CD4-positive, alpha-beta T cell treated with Interleukin-2 at 100 ng/mL for 4 hours (primary cell): ENCODE measurements around the gene FRRS1L.
"Not testable (repeated sequence)": the region's sequence is repeated elsewhere in the genome, so short reads cannot be mapped to it uniquely, and the experiment has no call there.

Experiments used
- DNase-seq: peaks from one replicate; pipeline ENCODE4 v3.0.0-alpha.2; 2020; ENCODE audit warnings: low spot score

FRRS1L gene

DNA sequence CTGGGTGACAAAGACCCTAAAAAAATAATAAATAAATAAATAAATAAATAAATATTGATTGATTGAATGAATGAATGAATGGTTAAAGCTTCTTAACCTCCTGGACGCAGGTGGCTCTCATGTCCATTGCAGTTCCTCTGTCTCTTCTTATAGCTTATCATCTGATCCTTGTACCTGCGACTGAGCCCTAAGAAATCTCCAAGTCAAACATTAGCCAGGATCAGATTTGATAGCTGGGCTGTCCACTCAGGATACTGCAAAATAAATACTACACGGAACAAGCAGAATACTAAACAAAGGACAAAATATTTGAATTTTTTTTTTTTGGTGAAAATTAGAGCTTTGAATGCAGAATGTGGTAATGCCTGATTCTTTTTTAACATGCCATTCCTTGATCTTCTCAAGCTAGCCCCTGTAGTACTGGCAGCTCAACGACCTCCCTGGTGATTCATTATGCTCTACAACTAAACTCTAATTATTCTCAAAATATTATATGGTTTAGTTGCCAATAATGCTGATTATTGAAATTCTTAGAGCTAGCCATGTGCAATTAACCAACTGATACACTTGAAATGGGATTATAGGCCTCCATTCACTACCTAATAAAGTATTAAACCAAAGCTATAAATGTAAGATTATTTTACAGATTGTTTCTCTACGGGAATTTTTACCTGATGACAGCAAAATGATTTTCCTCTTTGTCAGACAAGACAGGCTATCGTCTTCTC is 37.4 kb downstream of the FRRS1L start:
- DNase-seq: no peak

DNA sequence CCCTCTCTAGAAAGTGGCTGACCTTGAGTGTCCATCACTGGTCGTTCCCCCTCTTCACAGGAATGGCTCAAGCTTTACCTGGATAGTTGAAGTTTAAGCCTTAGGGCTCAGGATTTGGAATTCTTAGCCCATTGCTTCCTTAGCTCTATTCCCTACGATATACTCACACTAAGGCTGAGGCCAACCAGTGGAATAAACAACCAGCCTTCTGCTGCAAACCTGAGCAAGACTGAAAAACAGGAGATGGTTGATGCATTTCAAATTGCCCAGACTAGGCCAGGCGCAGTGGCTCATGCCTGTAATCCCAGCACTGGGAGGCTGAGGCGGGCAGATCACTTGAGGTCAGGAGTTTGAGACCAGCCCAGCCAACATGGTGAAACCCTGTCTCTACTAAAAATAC is 40.4 kb downstream of the FRRS1L start:
- DNase-seq: not testable (repeated sequence)

DNA sequence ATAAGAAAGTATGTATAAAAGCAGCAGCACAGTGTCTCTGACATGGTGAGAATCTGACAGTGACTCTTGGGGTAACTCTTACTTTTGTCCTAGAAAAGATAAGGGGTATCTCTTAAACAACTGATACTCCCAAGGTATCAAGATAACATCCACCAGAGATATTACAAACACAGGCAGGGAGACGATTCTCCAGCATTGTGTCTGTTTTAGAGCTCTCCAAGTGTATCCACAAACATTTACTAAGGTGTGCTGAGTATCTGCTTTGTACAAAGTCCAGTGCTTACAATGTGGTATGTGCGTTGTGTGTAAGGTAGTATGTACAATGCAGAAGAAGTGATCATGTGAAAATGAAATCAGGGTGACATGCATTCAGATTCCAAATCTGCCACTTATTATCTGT is 42.9 kb downstream of the FRRS1L start:
- no peak for DNase-seq

DNA sequence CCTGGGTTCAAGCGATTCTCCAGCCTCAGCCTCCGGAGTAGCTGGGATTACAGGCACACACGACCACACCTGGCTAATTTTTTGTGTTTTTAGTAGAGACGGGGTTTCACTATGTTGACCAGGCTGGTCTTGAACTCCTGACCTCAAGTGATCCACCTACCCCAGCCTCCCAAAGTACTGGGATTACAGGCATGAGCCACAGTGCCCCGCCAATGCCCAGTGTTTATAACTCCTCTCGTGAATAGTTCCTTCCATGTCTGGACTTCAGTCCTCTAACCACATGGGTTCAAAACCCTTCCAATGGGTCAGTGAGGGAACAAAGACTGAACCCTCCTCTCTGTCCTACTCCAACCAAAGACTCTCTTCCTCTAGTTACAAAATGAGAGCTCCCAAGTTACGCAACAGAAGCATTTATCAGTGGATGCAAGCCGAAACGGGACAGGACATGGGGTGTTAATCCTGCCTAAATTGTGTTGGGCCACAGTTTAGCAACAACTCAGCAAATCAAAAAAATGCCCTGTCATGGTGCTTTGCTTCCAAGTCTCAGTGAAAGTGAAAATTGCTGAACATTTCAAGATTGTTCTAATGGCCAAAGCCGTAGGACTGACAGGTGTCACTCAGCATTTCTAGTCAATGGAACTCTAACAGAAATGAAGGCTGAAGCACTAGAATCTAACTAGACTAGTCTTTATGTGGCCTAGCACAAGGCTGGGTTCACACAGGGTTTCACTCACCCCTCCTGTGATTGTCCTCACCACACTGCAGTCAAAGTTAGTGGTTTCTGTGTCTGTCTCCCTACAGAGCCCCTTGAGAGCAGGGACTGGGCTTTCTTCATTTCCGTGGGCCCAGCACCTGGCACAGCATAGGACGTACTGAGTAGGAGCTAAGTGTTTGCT is 44.1 kb downstream of the FRRS1L start:
- no peak for DNase-seq

DNA sequence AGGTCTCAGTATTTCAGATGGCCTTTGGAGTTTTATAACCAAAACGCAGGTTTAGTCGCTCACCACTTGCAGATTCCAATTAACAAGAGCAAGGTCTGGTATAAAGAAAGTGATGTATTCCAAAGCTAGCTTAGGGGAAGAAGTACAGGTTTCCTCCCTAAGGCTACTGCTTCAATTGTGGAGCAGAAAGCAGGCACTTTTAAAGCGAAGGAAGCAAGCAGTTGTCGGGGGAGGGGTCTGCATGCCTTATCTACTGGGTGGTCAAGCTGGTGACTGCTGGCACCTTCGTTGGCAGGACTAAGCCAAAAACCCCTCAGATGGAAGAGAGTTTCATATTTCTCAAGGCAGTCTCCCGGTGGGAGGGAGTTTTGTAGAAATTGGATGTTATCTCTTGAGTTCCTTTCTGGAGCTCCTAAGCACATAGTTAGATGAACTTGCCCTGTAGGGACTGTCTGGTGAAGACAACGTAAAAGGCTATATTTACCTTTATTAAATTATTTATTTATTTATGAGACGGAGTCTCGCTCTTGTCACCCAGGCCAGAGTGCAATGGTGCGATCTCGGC is 45.7 kb downstream of the FRRS1L start:
- no peak for DNase-seq

- no peak for DNase-seq
These were observed 46.8 kb downstream of the FRRS1L start for GRCh38 chr9:109120204-109120789.

- DNase-seq: peak; percentile 97
These were observed 47.4 kb downstream of the FRRS1L start, which contains the start of gene TMEM245 for GRCh38 chr9:109119439-109120203. Gene TMEM245, minus strand, starts transcription at chr9:109119947. Its CDS starts 34 bp downstream, at chr9:109119913.

DNA sequence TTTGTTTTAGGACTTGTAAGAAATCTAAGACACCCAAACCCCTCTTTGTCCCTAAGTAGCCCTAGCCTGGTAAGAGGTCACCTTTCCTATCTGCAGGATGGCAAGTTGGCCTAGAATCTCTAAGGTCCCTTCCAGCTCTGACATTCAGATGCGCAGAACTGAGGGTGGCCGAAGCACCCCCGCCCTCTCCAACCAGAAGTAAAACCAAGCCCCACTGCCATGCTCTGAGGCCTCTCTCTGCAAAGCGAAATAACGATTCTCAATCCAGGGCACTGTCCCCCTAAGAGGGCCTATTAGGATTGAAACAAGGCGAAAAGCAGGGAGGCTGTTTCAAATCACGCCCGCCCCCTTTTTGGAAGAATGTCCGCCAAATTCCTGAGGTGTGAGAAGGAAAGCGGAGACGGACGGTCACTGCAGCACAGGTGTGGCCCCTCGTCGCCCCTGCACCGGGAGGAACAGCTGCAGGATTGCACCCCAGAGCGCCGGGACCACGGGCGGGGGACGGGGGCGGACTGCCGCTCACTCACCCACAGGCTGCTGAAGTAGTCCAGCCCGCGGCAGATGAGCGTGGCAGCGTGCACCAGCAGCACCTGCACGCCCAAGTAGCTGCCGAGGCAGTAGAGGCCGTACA is 48.1 kb downstream of the FRRS1L start:
- DNase-seq: no peak

GRCh38 chr9:109117856-109118807 is 48.9 kb downstream of the FRRS1L start:
- DNase-seq: peak; percentile 83

DNA sequence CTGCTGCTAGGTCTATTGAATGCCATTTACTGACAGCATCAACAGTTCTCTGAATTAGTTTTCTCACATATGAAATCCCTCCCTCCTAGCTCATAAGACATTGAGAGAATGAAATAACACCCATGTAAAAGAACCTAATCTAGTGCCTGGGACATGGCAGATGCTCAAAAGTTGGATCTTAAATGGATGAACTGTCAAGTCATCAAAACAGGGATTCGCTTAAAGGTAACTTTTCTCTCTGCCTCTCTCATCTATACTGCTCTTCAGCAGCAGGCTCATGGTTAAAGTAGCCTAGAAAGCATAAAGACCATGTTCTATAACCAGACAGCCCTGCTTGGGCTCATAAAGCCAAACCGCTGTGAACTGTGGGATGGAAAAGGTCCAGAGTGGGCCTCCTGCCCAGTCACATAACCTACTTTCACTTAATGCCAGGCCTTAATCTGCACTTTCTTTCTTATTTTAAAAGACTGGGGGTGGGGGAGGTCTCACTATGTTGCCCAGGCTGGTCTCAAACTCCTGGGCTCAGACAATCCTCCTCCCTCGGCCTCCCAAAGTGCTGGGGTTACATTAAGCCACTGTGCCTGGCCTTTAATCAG is 51.0 kb downstream of the FRRS1L start:
- no peak for DNase-seq

DNA sequence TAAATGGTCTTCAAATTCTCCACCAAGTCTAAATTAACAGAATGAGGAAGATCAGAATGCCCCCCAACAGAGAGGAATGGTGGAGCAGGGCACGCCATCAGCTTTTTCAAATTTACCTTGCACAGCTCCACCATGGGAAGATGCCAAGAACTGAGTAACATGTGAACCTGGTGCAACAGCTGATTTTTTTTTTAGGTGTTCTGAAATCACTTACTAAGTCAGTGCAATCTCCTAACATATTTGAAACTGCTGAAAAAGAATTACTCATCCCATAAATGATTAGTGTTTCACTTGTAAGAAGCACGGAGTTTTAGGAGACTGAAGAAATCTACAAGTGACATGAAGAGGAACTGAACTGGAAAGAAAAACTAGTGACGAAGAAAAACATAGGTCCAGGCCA is 52.4 kb downstream of the FRRS1L start:
- DNase-seq: no peak

- DNase-seq: no peak
These were observed 53.0 kb downstream of the FRRS1L start for GRCh38 chr9:109113892-109114609.

DNA sequence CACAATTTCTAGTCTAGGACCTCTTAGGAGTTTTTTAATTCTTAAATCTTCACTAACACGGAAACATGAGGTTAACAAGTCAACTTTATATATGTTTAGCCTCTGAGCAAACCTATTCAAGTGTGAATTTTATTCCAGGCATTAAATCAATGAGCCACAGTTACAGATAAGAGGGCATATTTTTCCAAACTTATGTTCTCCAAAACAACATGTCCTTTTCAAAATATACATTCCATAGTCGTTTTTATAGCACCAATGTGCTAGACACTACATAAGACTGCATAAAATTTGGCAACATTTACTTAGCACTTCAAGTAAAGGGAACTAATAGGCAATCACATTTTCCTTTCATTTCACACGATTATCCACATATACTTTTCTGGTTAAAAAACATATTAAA is 53.8 kb downstream of the FRRS1L start:
- DNase-seq: no peak

DNA sequence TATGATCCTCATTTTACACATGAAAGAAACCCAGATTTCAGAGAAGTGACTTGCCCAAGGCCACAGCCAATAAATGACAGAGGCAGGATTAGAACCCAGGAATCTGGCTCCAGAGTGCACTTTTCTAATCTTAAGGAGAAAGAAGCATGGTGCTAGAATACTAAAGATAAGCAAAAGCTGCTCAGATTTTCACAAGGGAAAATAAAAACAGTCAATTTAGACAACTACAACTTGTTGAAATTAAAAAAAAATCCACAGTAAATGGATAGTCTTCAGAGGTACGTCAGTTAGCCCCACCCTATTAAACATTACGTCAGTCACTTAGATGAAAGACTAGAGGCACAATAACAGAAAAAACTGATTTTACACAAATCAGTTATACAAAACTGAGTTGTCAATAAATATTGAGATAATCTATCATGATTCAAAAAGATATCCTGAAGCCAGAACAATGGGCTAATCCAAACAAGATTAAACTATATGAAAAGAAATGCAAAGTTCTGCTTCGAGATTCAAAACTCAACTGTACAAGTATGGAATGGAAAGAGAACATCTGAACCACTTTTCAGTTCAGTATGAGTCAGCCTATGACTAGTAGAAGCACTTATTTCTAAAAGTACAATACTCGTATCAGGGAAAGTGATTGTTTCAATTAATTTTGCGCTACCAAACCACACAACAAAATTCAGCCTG is 56.6 kb downstream of the FRRS1L start:
- DNase-seq: peak; percentile 58

- no peak for DNase-seq
These were observed 57.1 kb downstream of the FRRS1L start for GRCh38 chr9:109109967-109110328.

DNA sequence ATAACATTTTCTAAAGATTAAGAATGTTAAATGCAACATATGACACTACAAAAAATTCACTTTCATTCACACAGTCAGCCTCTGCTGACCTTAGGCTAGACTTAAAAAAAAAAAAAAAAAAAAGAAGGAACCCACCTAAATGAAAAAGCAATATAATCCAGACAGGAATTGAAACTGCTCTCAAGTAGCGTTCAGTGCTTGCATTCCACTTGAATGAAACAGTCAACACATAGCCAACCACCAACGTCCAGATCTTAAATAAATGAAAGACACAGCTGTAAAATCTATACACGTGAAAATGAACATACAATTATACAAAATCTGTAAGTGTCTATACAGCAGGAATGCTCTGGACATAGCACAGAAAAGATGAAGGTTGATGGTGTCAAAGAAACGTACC is 58.7 kb downstream of the FRRS1L start:
- DNase-seq: no peak

DNA sequence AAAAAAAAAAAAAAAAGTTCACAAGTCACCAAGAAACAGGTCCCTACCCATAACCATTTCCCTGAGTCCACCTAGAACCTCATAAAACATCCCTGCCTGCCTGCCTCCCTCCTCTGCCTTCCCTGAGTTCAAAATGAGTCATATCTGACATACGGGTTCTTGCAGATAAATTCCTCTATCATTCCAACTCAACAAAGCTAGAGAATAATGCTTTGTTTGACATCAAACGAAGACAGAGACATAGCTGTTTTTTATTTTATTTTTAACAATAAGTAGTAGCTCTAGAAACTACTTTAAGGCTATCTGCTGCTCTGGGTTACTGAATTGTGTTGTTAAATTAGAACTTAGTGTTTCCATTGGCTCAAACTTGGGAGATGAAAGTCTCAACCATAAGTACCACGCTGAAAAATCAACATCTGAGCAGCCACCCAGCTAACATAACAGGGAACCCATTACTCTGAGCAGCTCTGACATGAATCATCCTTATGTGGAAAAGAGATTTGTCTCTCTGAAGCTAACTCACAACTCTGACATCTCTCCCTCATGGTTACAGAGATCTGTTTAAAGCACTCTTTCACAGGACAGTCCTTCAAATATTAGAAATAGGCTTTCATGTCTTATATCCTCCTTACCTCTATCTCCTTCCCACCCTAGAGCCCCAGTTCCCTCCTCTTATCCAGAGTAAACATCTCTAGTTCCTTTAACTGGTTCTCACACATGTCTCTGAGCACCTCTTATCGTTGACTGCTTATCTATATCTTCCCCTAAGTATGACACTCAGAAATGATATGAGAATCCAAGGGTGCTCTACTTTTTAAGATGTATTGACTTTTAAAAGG is 59.4 kb downstream of the FRRS1L start:
- DNase-seq: peak; percentile 56

DNA sequence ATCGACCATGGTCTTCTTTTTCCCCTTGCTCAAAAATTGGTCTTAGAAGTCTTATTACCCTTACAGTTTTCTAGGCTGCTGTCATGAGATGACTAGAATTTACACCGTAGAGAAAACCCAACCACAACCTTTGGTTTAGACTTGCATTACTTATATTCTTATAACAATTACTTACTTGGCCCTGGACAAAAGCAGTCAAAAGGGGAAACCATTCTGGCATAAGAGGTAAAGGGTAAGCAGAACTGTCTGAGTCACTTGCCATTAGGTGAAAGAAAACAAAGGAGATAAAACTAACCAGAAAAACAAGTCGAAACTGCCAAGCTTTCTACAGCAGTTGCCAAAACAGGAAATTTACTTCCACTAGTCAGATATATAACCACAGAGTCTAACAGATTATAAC is 65.2 kb downstream of the FRRS1L start:
- DNase-seq: peak; percentile 83
